Measurements from ENCODE around the gene PCGF1. TPM values are rescaled to one million over a fixed set of nuclear protein-coding genes. Genes with fewer than 3 reads are reported as not detected.

The PCGF1 gene
- total and polyA plus RNA-seq, 2 of the 13 experiments (the other 11 are each of a cell fraction or from before 2014, with no cell fraction given) = 20.4 to 22.6 TPM

GRCh38 chr2:74525717-74526648 lies 18.5 kb upstream of the PCGF1 start, which contains the start of gene DQX1 (continued):
- TF ChIP-seq, protein P1, sequence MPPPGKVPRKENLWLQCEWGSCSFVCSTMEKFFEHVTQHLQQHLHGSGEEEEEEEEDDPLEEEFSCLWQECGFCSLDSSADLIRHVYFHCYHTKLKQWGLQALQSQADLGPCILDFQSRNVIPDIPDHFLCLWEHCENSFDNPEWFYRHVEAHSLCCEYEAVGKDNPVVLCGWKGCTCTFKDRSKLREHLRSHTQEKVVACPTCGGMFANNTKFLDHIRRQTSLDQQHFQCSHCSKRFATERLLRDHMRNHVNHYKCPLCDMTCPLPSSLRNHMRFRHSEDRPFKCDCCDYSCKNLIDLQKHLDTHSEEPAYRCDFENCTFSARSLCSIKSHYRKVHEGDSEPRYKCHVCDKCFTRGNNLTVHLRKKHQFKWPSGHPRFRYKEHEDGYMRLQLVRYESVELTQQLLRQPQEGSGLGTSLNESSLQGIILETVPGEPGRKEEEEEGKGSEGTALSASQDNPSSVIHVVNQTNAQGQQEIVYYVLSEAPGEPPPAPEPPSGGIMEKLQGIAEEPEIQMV (CRISPR knock-in tag; IDR thresholded peaks at IDR 0.05; ENCODE audit: low read depth) = no peak
- TF ChIP-seq ZNF260 (CRISPR knock-in tag; IDR thresholded peaks at IDR 0.05; ENCODE audit: borderline replicate concordance, low read depth) (no peak), IKZF1 (IDR thresholded peaks at IDR 0.05) (no peak), SRY (CRISPR knock-in tag; IDR thresholded peaks at IDR 0.05) (no peak), NR1H2 (CRISPR knock-in tag; IDR thresholded peaks at IDR 0.05; ENCODE audit: borderline replicate concordance, low read depth) (no peak), ZNF772 (CRISPR knock-in tag; IDR thresholded peaks at IDR 0.05) (peak; percentile 82), NAIF1 (CRISPR knock-in tag; IDR thresholded peaks at IDR 0.05; ENCODE audit: borderline replicate concordance) (no peak), FUBP1 (CRISPR knock-in tag; IDR thresholded peaks at IDR 0.05; ENCODE audit: borderline replicate concordance) (no peak; the same call in 1 of the 2 replicates), ATF6 (CRISPR knock-in tag; conservative IDR thresholded peaks at IDR 0.05) (no peak), CENPT (CRISPR knock-in tag; IDR thresholded peaks at IDR 0.05; ENCODE audit: low read depth) (no peak), SNAI1 (CRISPR knock-in tag; IDR thresholded peaks at IDR 0.05; ENCODE audit: borderline replicate concordance) (no peak), NFRKB (IDR thresholded peaks at IDR 0.05) (no peak), ZNF44 (CRISPR knock-in tag; IDR thresholded peaks at IDR 0.05) (no peak), HNF1A (IDR thresholded peaks at IDR 0.05; ENCODE audit: low read depth) (0 out of 2 replicates have a peak, but pooled peaks have one; percentile 21), HNF1A (CRISPR knock-in tag; IDR thresholded peaks at IDR 0.05; ENCODE audit: borderline replicate concordance) (no peak)
- TF ChIP-seq, protein P2, sequence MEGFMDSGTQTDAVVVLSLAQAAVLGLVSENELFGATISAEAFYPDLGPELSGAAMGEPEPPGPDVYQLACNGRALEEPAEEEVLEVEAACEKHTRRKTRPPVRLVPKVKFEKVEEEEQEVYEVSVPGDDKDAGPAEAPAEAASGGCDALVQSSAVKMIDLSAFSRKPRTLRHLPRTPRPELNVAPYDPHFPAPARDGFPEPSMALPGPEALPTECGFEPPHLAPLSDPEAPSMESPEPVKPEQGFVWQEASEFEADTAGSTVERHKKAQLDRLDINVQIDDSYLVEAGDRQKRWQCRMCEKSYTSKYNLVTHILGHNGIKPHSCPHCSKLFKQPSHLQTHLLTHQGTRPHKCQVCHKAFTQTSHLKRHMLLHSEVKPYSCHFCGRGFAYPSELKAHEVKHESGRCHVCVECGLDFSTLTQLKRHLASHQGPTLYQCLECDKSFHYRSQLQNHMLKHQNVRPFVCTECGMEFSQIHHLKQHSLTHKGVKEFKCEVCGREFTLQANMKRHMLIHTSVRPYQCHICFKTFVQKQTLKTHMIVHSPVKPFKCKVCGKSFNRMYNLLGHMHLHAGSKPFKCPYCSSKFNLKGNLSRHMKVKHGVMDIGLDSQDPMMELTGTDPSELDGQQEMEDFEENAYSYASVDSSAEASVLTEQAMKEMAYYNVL (CRISPR knock-in tag; IDR thresholded peaks at IDR 0.05; ENCODE audit: borderline replicate concordance) = no peak; the same call in 1 of the 2 replicates
